ENCODE results near the gene DNAJC18.
"Not testable (repeated sequence)": the region's sequence is repeated elsewhere in the genome, so short reads cannot be mapped to it uniquely, and the experiment has no call there.

DNAJC18 gene

GRCh38 chr5:139439013-139439903 lies at the start of gene DNAJC18:
Gene DNAJC18, minus strand, starts transcription at chr5:139439525. Its CDS starts 80 bp downstream, at chr5:139439445.
- DNase-seq (ENCODE audit: low spot score): peak; percentile 94

GRCh38 chr5:139488260-139488659 lies 48.9 kb upstream of the DNAJC18 start:
- peak; percentile 61 for DNase-seq (ENCODE audit: low spot score)

GRCh38 chr5:139486201-139486600 lies 46.9 kb upstream of the DNAJC18 start:
- no peak for DNase-seq (ENCODE audit: low spot score)

- DNase-seq (ENCODE audit: low spot score): not testable (repeated sequence)
These were observed 43.5 kb upstream of the DNAJC18 start for GRCh38 chr5:139482890-139483208.

- peak; percentile 55 for DNase-seq (ENCODE audit: low spot score)
These were observed 42.9 kb upstream of the DNAJC18 start, which contains the start of gene STING1 for GRCh38 chr5:139482050-139482889. Gene STING1, minus strand, starts transcription at chr5:139482758. Its CDS starts 1,054 bp downstream, at chr5:139481704.

- peak; percentile 29 for DNase-seq (ENCODE audit: low spot score)
These were observed 42.3 kb upstream of the DNAJC18 start for GRCh38 chr5:139481580-139482049.

- no peak for DNase-seq (ENCODE audit: low spot score)
These were observed 41.8 kb upstream of the DNAJC18 start for GRCh38 chr5:139481122-139481533.

- not testable (repeated sequence) for DNase-seq (ENCODE audit: low spot score)
These were observed 40.4 kb upstream of the DNAJC18 start for GRCh38 chr5:139479729-139480128.

GRCh38 chr5:139478657-139479423 lies 39.5 kb upstream of the DNAJC18 start:
- DNase-seq (ENCODE audit: low spot score): not testable (repeated sequence)

GRCh38 chr5:139475865-139476617 lies 36.7 kb upstream of the DNAJC18 start:
- no peak for DNase-seq (ENCODE audit: low spot score)

GRCh38 chr5:139474890-139475791 lies 35.8 kb upstream of the DNAJC18 start:
- no peak for DNase-seq (ENCODE audit: low spot score)

GRCh38 chr5:139473565-139473964 lies 34.2 kb upstream of the DNAJC18 start:
- DNase-seq (ENCODE audit: low spot score): no peak

GRCh38 chr5:139473105-139473504 lies 33.8 kb upstream of the DNAJC18 start:
- DNase-seq (ENCODE audit: low spot score): no peak

- DNase-seq (ENCODE audit: low spot score): no peak
These were observed 33.2 kb upstream of the DNAJC18 start for GRCh38 chr5:139472386-139473030.

- no peak for DNase-seq (ENCODE audit: low spot score)
These were observed 31.5 kb upstream of the DNAJC18 start, which contains the start of gene SMIM33 for GRCh38 chr5:139470821-139471300. Gene SMIM33, plus strand, starts transcription at chr5:139471004. Its CDS starts 118 bp downstream, at chr5:139471122.

GRCh38 chr5:139468421-139468931 lies 29.2 kb upstream of the DNAJC18 start:
- DNase-seq (ENCODE audit: low spot score): no peak

GRCh38 chr5:139462586-139463276 lies 23.4 kb upstream of the DNAJC18 start, which contains the start of gene ECSCR:
Gene ECSCR, minus strand, starts transcription at chr5:139462743. Its CDS starts 73 bp downstream, at chr5:139462670.
- no peak for DNase-seq (ENCODE audit: low spot score)

GRCh38 chr5:139461698-139462097 lies 22.4 kb upstream of the DNAJC18 start:
- no peak for DNase-seq (ENCODE audit: low spot score)

Measured in pons (tissue), 1 donor.